Stimulated activated CD8-positive, alpha-beta memory T cell treated with anti-CD3 and anti-CD28 coated beads, Interleukin-4, amount 100 ng/mL, for 4 hours (primary cell): Measurements from ENCODE around the gene HSD17B12.

Experiments
- DNase-seq, 2 donors: peaks; one replicate each; pipeline ENCODE4 v3.0.0-alpha.2; 2020; ENCODE audit warnings: low read depth in 2 of 2, low spot score in 1 of 2

The HSD17B12 gene

GRCh38 chr11:43687120-43687791 lies 6.7 kb downstream of the HSD17B12 start:
- no peak for DNase-seq

GRCh38 chr11:43688394-43688793 lies 7.9 kb downstream of the HSD17B12 start:
- no peak for DNase-seq

GRCh38 chr11:43689167-43689566 lies 8.6 kb downstream of the HSD17B12 start:
- no peak for DNase-seq

GRCh38 chr11:43690929-43691725 lies 10.6 kb downstream of the HSD17B12 start:
- DNase-seq: no peak

GRCh38 chr11:43691806-43692205 lies 11.3 kb downstream of the HSD17B12 start:
- no peak for DNase-seq

GRCh38 chr11:43693069-43693468 lies 12.5 kb downstream of the HSD17B12 start:
- DNase-seq: no peak

- no peak for DNase-seq
Measured at GRCh38 chr11:43693731-43694130, 13.2 kb downstream of the HSD17B12 start.

- DNase-seq: no peak
Measured at GRCh38 chr11:43694477-43694876, 13.9 kb downstream of the HSD17B12 start.

GRCh38 chr11:43697679-43698078 lies 17.1 kb downstream of the HSD17B12 start:
- no peak for DNase-seq

GRCh38 chr11:43699870-43700269 lies 19.3 kb downstream of the HSD17B12 start:
- DNase-seq: no peak

- DNase-seq: no peak
Measured at GRCh38 chr11:43706631-43707030, 26.1 kb downstream of the HSD17B12 start.

- DNase-seq: no peak
Measured at GRCh38 chr11:43708776-43709175, 28.2 kb downstream of the HSD17B12 start.

GRCh38 chr11:43709689-43710088 lies 29.2 kb downstream of the HSD17B12 start:
- no peak for DNase-seq

GRCh38 chr11:43712676-43713075 lies 32.1 kb downstream of the HSD17B12 start:
- DNase-seq: no peak

GRCh38 chr11:43718373-43718772 lies 37.8 kb downstream of the HSD17B12 start:
- DNase-seq: no peak

- DNase-seq: no peak
Measured at GRCh38 chr11:43723617-43724016, 43.1 kb downstream of the HSD17B12 start.

GRCh38 chr11:43732225-43732624 lies 51.7 kb downstream of the HSD17B12 start:
- DNase-seq: no peak

GRCh38 chr11:43734256-43734655 lies 53.7 kb downstream of the HSD17B12 start:
- no peak for DNase-seq

- DNase-seq: no peak
Measured at GRCh38 chr11:43735115-43735514, 54.6 kb downstream of the HSD17B12 start.

GRCh38 chr11:43735961-43736360 lies 55.4 kb downstream of the HSD17B12 start:
- no peak for DNase-seq

GRCh38 chr11:43736502-43737200 lies 56.1 kb downstream of the HSD17B12 start:
- DNase-seq: no peak

- DNase-seq: no peak
Measured at GRCh38 chr11:43737201-43737590, 56.7 kb downstream of the HSD17B12 start.
